ENCODE measurements around the gene GAD1.

Gene GAD1

GRCh38 chr2:170846314-170846713, 29.6 kb downstream of the GAD1 start:
- DNase-seq, result no peak

- DNase-seq, result no peak
Measured at GRCh38 chr2:170847716-170848115, 31.0 kb downstream of the GAD1 start.

GRCh38 chr2:170848587-170848986, 31.9 kb downstream of the GAD1 start:
- DNase-seq, result no peak

- no peak for DNase-seq
Measured at GRCh38 chr2:170850251-170850650, 33.6 kb downstream of the GAD1 start.

- no peak for DNase-seq
Measured at GRCh38 chr2:170851635-170852034, 34.9 kb downstream of the GAD1 start.

GRCh38 chr2:170856066-170856465, 39.4 kb downstream of the GAD1 start:
- DNase-seq, result no peak

GRCh38 chr2:170862286-170862902, 45.7 kb downstream of the GAD1 start:
- DNase-seq, result no peak

GRCh38 chr2:170863087-170863486, 46.4 kb downstream of the GAD1 start:
- DNase-seq, result no peak

GRCh38 chr2:170869036-170869435, 52.3 kb downstream of the GAD1 start:
- DNase-seq, result no peak

- no peak for DNase-seq
Measured at GRCh38 chr2:170869461-170869860, 52.8 kb downstream of the GAD1 start.

- DNase-seq, result no peak
Measured at GRCh38 chr2:170873035-170873692, 56.5 kb downstream of the GAD1 start.

- DNase-seq, result no peak
Measured at GRCh38 chr2:170878066-170878465, 61.4 kb downstream of the GAD1 start.

GRCh38 chr2:170878505-170878904, 61.8 kb downstream of the GAD1 start:
- DNase-seq, result no peak

- DNase-seq, result no peak
Measured at GRCh38 chr2:170881840-170882239, 65.2 kb downstream of the GAD1 start.

GRCh38 chr2:170882758-170883157, 66.1 kb downstream of the GAD1 start:
- no peak for DNase-seq

- no peak for DNase-seq
Measured at GRCh38 chr2:170883683-170884082, 67.0 kb downstream of the GAD1 start.

GRCh38 chr2:170885130-170885791, 68.6 kb downstream of the GAD1 start:
- no peak for DNase-seq

- DNase-seq, result no peak
Measured at GRCh38 chr2:170886386-170886785, 69.7 kb downstream of the GAD1 start.

GRCh38 chr2:170887496-170887895, 70.8 kb downstream of the GAD1 start:
- no peak for DNase-seq

- no peak for DNase-seq
Measured at GRCh38 chr2:170887896-170888295, 71.2 kb downstream of the GAD1 start.

- no peak for DNase-seq
Measured at GRCh38 chr2:170891893-170892292, 75.2 kb downstream of the GAD1 start.

GRCh38 chr2:170892391-170892951, 75.8 kb downstream of the GAD1 start:
- no peak for DNase-seq

GRCh38 chr2:170895023-170895757, 78.5 kb downstream of the GAD1 start:
- no peak for DNase-seq
